GM10266 (cell line): ENCODE measurements around the gene REEP6.
A peak's percentile ranks its signal among the peaks of the same experiment; 100 is the strongest.

ENCODE experiments used
- DNase-seq: peaks from one replicate; pipeline ENCODE4 v3.0.0; 2012; ENCODE audit errors: extremely low spot score
- CTCF ChIP-seq: IDR thresholded peaks from 2 replicates; pipeline ENCODE4 v1.5.1; 2012; ENCODE audit warnings: mild to moderate bottlenecking, low read depth; ENCODE audit not compliant: control insufficient read depth, insufficient read depth; ENCODE audit errors: missing control alignments

REEP6 gene

GRCh38 chr19:1447944-1448343, 43.0 kb upstream of the REEP6 start:
- no peak for TF ChIP-seq CTCF
- no peak for DNase-seq

GRCh38 chr19:1449467-1450442, 41.2 kb upstream of the REEP6 start, which contains the start of gene APC2:
Gene APC2, plus strand, starts transcription at chr19:1450121. Its CDS starts 2,881 bp downstream, at chr19:1453002.
- DNase-seq: peak; percentile 82
- no peak for TF ChIP-seq CTCF

- TF ChIP-seq CTCF: no peak
- no peak for DNase-seq
Measured at GRCh38 chr19:1450735-1451731, 39.9 kb upstream of the REEP6 start.

- no peak for TF ChIP-seq CTCF
- DNase-seq: no peak
Measured at GRCh38 chr19:1451916-1452801, 38.8 kb upstream of the REEP6 start.

- no peak for DNase-seq
- no peak for TF ChIP-seq CTCF
Measured at GRCh38 chr19:1452802-1453524, 38.0 kb upstream of the REEP6 start.

GRCh38 chr19:1453525-1454364, 37.2 kb upstream of the REEP6 start:
- no peak for TF ChIP-seq CTCF

More at GRCh38 chr19:1453525-1454364, 37.2 kb upstream of the REEP6 start:
- DNase-seq: no peak
